Activated CD4-positive, CD25-positive, alpha-beta regulatory T cell (primary cell): ENCODE measurements around the gene GLTP.
"Not testable (repeated sequence)": the region's sequence is repeated elsewhere in the genome, so short reads cannot be mapped to it uniquely, and the experiment has no call there.

Source experiments
- DNase-seq, 4 experiments: peaks; one replicate each; lab custom pipeline; 2025; lab: John Stamatoyannopoulos, UW

The GLTP gene

DNA sequence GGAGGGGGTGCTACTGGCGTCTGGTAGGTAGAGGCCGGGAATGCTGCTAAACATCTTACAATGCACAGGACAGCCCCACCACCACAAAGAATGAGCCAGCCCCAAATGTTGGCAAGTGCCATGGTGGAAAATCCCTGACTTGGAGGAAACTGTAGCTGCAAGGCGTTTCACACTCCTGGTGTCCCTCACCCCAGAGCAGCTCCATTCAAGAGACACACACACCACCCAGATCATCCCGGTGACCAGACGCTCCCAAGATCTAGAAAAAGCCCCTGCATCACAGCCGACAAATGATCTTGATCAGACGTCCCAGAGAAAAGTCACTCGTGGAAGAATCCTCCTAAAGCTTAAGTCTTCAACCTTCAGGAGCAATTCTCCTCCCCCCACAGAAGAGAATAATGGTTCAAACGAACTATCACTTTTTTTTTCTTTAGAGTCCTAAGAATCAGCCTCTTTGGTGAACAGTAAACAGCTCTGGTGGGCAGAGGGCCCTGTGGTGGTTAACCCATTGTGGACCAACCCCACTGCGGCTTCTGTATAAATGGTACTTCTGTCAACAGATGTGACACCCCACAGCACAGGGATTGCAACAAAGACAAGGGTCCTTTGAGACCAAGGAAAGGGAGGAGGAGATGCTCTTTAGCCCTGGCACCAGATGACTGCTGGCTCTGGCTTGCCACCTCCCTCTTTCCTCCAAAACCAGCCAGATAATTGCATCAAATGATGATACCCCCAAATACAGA is 2.7 kb downstream of the GLTP start:
- DNase-seq = no peak

DNA sequence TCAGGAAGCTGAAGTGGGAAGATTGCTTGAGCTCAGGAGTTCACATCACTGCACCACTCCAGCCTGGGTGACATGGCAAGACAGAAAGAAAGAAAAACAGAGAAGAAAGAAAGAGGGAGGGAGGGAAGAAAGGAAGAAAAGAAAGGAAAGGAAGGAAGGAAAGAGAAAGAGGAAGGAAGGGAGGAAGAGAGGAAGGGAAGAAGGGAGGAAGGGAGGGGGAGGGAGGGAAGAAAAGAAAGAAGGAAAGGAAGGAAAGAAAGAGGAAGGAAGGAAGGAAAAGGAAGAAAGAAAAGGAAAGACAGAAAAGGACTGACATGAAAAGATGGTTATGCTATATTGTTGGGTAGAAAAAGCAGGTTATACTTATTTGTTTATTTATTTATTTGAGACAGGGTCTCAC is 3.9 kb downstream of the GLTP start:
- DNase-seq = no peak

DNA sequence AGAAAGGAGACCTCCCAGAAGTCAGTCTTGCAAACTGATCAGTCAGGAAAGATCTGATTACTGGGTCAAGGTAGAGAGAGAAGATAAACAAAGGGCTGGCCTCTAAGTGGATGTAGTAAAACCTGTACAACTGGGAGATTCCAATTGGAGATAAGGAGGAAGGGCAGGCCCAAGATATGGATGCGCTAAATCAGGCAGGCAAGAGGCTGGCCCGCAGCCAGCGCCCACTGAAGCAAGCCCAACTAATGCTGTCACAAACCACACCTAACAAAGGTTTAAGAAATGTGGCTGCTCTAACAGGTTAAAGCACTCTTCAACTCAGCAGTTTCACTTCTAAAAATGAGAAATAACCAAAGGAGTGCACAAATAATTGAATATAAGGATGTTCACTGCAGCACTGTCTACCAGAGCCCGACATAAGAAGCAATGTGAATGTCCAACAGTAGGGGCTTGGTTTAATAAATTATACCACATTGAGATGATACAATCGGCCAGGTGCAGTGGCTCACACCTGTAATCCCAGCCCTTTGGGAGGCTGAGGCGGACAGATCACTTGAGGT is 4.7 kb downstream of the GLTP start:
- DNase-seq = no peak

GRCh38 chr12:109873653-109874052 is 6.7 kb downstream of the GLTP start:
- no peak for DNase-seq

- DNase-seq = no peak
These were observed 8.6 kb downstream of the GLTP start for GRCh38 chr12:109871668-109872314.

DNA sequence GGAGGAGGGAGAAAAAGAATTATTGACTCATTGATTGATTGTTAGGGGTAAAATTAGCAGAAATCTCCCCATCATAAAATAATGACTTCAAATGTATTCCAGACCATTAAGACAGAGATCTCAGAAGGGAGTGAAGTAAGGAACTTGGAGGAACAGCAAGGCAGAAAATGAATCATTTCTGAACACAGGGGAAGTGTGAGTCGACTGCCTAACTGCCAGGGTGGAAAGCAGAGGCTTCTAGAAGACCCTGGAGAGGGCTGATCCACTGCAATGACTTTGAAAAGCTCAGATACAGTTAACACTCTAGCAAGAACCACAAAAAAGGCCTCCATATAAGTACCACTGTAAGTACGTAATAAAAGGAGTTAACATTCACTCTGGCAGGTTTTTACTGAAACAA is 9.7 kb downstream of the GLTP start:
- DNase-seq = no peak

GRCh38 chr12:109868182-109869051 is 11.9 kb downstream of the GLTP start:
- no peak for DNase-seq

- no peak for DNase-seq
These were observed 15.4 kb downstream of the GLTP start for GRCh38 chr12:109864916-109865315.

- DNase-seq = no peak
These were observed 16.3 kb downstream of the GLTP start for GRCh38 chr12:109863847-109864712.

DNA sequence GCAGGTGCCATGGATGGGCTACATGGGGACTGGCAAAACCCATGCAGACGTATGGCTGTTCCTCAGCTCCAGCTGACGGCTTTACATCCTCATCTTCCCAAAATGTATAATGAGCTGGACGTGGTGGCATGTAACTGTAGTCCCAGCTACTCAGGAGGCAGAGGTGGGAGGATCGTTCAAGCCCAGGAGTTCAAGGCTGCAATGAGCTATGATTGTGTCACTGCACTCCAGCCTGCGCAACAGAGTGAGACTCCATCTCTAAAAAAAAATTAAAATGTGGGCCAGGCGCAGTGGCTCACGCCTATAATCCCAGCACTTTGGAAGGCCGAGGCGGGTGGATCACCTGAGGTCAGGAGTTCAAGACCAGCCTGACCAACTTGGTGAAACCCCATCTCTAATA is 17.9 kb downstream of the GLTP start:
- DNase-seq = not testable (repeated sequence)

GRCh38 chr12:109861689-109862314 is 18.5 kb downstream of the GLTP start:
- no peak for DNase-seq

GRCh38 chr12:109860977-109861376 is 19.4 kb downstream of the GLTP start:
- DNase-seq = no peak

DNA sequence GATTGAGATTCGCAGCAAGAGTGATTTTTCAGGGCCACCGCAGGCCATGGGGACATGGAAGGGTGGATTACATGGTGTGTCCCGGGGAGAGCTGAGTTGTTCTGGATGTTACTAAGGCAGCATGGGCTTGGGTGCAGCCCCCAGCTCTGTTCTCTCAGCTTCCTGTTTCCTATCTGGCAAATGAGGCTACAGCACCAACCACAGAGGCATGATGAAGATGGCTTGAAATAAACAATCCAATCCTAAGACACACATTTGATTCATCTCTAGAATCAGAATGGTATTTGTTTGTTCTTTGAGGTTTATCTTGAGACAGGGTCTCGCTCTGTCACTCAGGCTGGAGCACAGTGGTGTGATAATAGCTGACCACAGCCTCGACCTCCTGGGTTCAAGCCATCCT is 21.6 kb downstream of the GLTP start:
- DNase-seq = no peak

DNA sequence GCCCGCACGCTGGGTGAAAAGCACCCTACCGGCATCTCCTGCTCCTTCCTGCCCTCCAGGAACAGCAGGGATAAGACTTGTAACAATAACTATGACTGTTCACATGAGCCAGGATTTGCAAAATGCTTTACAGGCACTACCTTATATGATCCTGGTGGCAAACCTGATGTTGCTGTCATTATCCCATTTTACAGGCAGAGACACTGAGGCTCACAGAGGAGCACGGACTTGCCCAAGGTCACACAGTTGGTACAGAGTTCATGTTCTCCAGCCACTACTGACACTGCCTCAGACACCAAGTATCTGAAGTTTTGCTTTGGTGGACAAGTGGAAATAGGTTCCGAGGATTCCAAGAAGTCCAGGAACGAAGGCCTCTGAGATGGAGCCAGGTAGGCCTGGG is 22.6 kb downstream of the GLTP start:
- DNase-seq = no peak

DNA sequence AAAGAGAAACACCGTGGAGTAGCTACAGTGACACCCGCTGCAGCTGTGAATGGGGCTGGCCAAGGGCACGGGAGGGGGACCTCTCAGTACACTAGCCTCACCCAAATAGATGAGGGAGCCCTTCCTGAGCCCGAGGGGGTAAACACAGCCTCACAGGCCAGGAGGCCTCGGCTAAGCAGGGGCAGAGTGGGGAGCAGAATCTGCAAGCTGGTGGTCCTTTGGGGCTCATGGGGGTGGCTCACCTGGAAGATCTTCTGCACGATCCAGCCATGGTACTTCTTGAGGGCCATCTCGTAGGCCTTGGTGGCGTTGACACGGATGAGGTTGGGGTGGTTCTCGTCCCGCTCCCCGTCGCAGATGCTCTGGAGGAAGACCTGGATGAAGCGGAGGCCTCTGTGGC is 25.0 kb downstream of the GLTP start:
- DNase-seq = no peak

- not testable (repeated sequence) for DNase-seq
These were observed 29.8 kb downstream of the GLTP start for GRCh38 chr12:109850518-109850917.

- no peak for DNase-seq
These were observed 33.1 kb downstream of the GLTP start for GRCh38 chr12:109847142-109847735.

DNA sequence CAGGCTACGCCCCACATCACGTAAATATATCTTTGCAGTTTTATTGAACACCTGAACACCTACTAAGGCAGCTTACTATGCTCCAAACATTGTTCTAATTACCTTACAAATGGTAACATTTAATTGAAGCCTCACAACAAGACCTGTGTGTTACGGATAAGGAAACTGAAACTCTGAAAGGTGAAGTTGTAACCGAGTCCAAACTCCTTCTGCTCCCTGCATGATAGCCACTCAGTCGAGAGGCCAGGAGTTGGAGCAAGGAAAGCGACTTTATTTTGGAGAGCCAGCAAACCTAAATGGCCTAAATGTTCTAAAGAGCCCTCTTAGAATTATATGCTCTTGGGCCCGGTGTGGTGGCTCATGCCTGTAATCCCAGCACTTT is 34.5 kb downstream of the GLTP start:
- no peak for DNase-seq

GRCh38 chr12:109844983-109845823 is 35.1 kb downstream of the GLTP start:
- peak; percentile 76 to 90 (median 84) for DNase-seq

GRCh38 chr12:109844091-109844490 is 36.2 kb downstream of the GLTP start:
- DNase-seq = no peak
